ENCODE measurements around the gene LILRA2.
"Not testable (repeated sequence)": the region's sequence is repeated elsewhere in the genome, so short reads cannot be mapped to it uniquely, and the experiment has no call there.

Gene LILRA2

GRCh38 chr19:54573330-54573872 is at the start of gene LILRA2:
LILRA2 (plus strand) TSS chr19:54573790; CDS start chr19:54573879, 89 bp downstream.
- DNase-seq (ENCODE audit: low spot score), result no peak

- no peak for DNase-seq (ENCODE audit: low spot score)
Observed at GRCh38 chr19:54525636-54526035, 48.0 kb upstream of the LILRA2 start.

GRCh38 chr19:54526972-54527371 is 46.6 kb upstream of the LILRA2 start:
- no peak for DNase-seq (ENCODE audit: low spot score)

- DNase-seq (ENCODE audit: low spot score), result no peak
Observed at GRCh38 chr19:54530866-54531265, 42.7 kb upstream of the LILRA2 start.

- DNase-seq (ENCODE audit: low spot score), result no peak
Observed at GRCh38 chr19:54532528-54532927, 41.1 kb upstream of the LILRA2 start.

- DNase-seq (ENCODE audit: low spot score), result no peak
Observed at GRCh38 chr19:54533476-54533875, 40.1 kb upstream of the LILRA2 start.

GRCh38 chr19:54534156-54534555 is 39.4 kb upstream of the LILRA2 start:
- no peak for DNase-seq (ENCODE audit: low spot score)

GRCh38 chr19:54535601-54536000 is 38.0 kb upstream of the LILRA2 start:
- no peak for DNase-seq (ENCODE audit: low spot score)

- DNase-seq (ENCODE audit: low spot score), result no peak
Observed at GRCh38 chr19:54536956-54537355, 36.6 kb upstream of the LILRA2 start.

GRCh38 chr19:54541712-54542111 is 31.9 kb upstream of the LILRA2 start:
- DNase-seq (ENCODE audit: low spot score), result no peak

- DNase-seq (ENCODE audit: low spot score), result no peak
Observed at GRCh38 chr19:54548806-54549205, 24.8 kb upstream of the LILRA2 start.

- DNase-seq (ENCODE audit: low spot score), result no peak
Observed at GRCh38 chr19:54549224-54549623, 24.4 kb upstream of the LILRA2 start.

- DNase-seq (ENCODE audit: low spot score), result no peak
Observed at GRCh38 chr19:54551293-54551692, 22.3 kb upstream of the LILRA2 start.

GRCh38 chr19:54551950-54552912 is 21.4 kb upstream of the LILRA2 start:
- DNase-seq (ENCODE audit: low spot score), result no peak

- DNase-seq (ENCODE audit: low spot score), result no peak
Observed at GRCh38 chr19:54552913-54553310, 20.7 kb upstream of the LILRA2 start.

- no peak for DNase-seq (ENCODE audit: low spot score)
Observed at GRCh38 chr19:54554006-54554405, 19.6 kb upstream of the LILRA2 start.

- no peak for DNase-seq (ENCODE audit: low spot score)
Observed at GRCh38 chr19:54554896-54555295, 18.7 kb upstream of the LILRA2 start.

GRCh38 chr19:54556194-54556593 is 17.4 kb upstream of the LILRA2 start:
- DNase-seq (ENCODE audit: low spot score), result no peak

- no peak for DNase-seq (ENCODE audit: low spot score)
Observed at GRCh38 chr19:54558339-54558738, 15.3 kb upstream of the LILRA2 start.

- no peak for DNase-seq (ENCODE audit: low spot score)
Observed at GRCh38 chr19:54560881-54561385, 12.7 kb upstream of the LILRA2 start.

GRCh38 chr19:54561840-54562239 is 11.8 kb upstream of the LILRA2 start:
- no peak for DNase-seq (ENCODE audit: low spot score)

- DNase-seq (ENCODE audit: low spot score), result not testable (repeated sequence)
Observed at GRCh38 chr19:54563206-54563605, 10.4 kb upstream of the LILRA2 start.

- no peak for DNase-seq (ENCODE audit: low spot score)
Observed at GRCh38 chr19:54570316-54570715, 3.3 kb upstream of the LILRA2 start.

All from CD4-positive, alpha-beta T cell treated with Interleukin-6 at 100 ng/mL for 8 hours (primary cell).